COLO829 (cell line): ENCODE data around the gene COL2A1.
"Not testable (repeated sequence)": the region's sequence is repeated elsewhere in the genome, so short reads cannot be mapped to it uniquely, and the experiment has no call there.

Experiments
- DNase-seq: peaks from one replicate; pipeline ENCODE4 v3.0.0; 2012; ENCODE audit warnings: low spot score

COL2A1 gene

DNA sequence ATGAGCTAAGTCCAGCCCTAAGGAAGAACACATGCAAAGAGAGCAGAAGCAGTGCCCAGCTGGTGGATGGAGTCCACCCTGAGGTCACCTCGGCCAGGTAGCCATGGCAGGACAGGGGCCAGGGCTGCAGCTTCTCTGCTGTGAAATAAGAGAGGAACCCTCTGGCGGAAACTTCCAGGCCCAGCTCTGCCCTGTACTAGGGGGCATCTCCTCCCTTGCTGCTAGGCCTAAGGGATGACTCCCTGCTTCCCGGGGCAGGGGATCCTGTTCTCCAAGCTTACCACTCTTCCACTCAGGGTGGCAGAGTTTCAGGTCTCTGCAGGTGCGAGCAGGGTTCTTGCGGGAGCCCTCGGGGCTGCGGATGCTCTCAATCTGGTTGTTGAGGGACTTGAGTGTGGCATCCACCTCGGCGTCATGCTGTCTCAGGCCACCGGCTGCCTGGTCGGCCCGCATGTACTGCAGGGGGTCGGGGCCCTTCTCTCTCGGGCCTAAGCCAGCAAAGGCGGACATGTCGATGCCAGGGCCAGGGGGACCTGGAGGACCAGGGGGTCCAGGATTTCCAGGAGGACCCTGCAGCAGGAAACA, 29.1 kb downstream of the COL2A1 start:
- no peak for DNase-seq

DNA sequence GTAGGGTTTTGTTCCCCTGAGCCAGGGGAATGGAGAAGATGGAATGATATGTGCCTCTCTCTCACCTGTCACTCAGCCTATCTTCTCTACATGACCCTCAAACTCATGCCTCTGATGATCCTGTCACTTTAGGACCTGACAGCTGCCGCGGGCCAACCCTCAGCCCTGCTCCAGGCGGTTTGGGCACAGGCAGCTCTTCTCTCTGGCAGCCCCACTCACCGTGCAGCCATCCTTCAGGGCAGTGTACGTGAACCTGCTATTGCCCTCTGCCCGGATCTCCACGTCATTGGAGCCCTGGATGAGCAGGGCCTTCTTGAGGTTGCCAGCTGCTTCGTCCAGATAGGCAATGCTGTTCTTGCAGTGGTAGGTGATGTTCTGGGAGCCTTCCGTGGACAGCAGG, 30.4 kb downstream of the COL2A1 start:
- DNase-seq, result no peak

- DNase-seq, result no peak
Measured at GRCh38 chr12:47972895-47973294, 31.4 kb downstream of the COL2A1 start.

- DNase-seq, result no peak
Measured at GRCh38 chr12:47970843-47971242, 33.4 kb downstream of the COL2A1 start.

GRCh38 chr12:47969845-47970244, 34.4 kb downstream of the COL2A1 start:
- DNase-seq, result no peak

DNA sequence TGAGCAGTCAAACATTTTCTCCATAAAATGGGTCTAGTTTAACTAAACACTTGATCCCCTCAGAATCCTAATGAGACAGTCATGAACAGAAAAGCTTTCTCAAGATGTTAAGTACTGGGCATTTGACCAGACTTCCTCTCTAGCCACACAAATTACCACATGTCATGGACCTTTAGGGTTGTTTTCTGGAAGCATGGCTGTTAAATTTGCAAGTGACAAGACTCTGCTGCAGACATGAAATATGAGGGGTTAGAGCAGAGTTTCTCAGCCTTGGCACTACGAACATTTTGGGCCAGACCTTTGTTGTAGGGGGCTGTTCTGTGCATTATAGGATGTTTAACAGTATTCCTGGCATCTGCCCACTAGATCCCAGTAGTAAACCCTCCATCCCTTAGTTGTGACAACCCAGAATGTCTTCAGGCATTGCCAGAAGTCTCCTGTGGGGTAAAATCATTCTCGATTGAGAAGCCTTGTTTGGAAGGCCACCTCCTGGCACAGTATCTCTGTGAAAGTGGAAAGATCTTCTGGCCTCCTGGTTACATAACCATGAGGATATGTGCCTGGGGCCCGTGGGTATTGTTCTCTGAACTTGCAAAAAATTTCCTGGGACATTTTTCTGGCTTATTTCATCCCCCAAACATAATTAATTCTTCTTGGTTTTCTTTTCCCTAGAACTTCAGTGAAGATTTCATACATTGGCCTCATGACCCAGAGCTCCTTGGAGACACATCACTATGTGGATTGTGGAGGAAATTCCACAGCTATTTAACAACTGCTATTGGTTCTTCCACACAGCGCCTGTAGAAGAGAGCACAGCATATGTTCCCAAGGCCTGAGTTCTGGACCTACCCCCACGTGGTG, 36.6 kb downstream of the COL2A1 start:
- DNase-seq, result no peak

DNA sequence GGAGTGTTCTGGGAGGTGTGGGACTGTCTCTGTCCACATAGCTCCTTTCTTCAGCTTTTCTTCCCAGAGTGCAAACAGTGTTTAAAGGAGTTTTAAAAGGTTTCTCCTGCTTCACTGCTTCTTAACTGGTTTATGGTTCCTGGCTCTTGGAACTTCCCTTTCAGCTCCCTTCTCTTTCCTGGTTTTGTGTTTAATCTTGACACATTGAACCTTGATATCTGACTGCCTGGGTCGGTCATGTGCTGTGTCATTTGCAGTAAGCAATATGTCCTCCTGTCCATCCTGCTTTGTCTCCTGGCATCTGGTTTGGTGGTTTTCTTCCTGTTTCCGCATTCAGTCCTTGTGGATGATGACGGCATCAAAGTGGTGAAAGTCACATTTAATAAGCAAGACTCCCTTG, 38.7 kb downstream of the COL2A1 start:
- no peak for DNase-seq

GRCh38 chr12:47964106-47964728, 40.1 kb downstream of the COL2A1 start:
- no peak for DNase-seq

GRCh38 chr12:47963340-47964040, 40.8 kb downstream of the COL2A1 start, which contains the start of gene TMEM106C:
Gene TMEM106C, plus strand, starts transcription at chr12:47963596. Its CDS starts 641 bp downstream, at chr12:47964237.
- DNase-seq, result peak; percentile 99

DNA sequence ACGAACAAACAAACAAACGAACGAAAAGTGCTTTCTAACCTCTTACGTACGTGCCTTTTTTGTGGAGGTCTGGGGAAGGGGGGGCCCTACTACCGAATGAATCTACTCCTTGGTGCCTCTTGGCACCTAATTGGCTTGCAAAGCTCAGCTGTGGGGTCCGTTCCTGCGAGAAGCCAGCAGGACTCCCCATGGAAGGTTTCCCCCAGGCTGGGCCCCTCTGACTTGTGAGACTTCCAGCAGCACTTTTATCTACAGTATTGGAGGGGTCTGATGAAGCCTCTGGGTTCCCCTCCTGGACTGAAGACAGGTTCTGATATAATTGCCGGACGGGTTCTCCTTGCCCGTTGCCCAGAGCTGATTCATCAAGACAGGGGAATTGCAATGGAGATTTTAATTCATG, 42.1 kb downstream of the COL2A1 start:
- DNase-seq, result no peak

- DNase-seq, result not testable (repeated sequence)
Measured at GRCh38 chr12:47957671-47958070, 46.6 kb downstream of the COL2A1 start.

- no peak for DNase-seq
Measured at GRCh38 chr12:47955059-47955458, 49.2 kb downstream of the COL2A1 start.

DNA sequence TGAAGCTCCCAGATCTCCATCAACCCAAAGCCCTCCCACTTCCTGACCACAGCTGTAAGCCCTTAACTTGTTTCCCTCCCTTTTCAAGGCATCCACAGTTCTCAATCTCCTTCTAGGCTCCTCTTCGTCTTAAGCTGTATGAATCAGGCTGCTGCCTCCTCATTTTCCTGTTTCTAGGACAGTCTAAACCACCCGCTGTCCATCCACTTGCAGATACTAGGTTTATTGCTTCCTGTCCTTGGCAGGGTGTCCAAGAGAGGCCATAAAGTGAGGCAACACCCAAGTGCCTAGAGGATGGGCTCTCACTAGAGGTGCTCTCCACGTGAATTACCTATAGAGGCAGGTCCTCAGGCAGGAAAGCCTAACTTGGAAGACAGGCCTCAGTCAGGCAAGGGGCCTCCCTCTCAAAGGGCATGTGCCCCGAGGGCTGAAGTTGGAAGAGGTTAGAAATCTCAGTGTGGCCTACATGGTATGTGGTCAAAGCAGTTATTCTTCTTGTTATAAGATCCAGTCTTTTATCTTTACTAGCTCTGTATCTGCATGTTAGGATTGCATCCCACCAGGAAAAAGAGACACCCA, 49.7 kb downstream of the COL2A1 start:
- DNase-seq, result no peak

GRCh38 chr12:47954058-47954457, 50.2 kb downstream of the COL2A1 start:
- no peak for DNase-seq

DNA sequence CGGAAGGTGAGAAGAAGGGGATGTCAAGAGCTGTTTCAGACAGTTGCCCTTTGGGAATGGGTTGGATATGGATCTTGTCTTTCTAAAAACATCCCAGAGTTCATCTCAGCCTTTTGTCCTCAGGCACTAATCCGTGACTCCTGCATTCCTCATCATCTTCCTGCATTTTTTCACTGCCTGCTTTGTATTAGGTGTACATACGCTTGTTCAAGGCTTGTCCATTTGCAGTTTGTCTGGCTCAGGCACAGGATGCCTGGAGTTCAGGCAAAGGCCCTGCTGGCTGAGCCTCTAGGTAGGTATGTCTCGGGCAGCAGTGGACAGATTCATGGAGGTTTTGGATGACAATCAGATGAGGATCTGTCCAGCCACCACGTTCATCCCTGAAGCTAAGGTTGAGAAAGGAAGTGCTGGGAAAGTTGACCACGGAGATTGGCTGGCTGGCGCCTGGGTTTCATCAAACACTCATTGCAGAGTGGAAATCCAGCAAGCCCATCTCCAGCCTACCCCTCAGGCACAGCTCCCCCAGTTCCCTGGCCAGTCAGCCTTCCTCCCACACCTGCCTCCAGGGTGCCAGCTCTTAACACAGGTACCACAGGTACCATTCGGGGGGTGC, 53.3 kb downstream of the COL2A1 start:
- DNase-seq, result no peak

DNA sequence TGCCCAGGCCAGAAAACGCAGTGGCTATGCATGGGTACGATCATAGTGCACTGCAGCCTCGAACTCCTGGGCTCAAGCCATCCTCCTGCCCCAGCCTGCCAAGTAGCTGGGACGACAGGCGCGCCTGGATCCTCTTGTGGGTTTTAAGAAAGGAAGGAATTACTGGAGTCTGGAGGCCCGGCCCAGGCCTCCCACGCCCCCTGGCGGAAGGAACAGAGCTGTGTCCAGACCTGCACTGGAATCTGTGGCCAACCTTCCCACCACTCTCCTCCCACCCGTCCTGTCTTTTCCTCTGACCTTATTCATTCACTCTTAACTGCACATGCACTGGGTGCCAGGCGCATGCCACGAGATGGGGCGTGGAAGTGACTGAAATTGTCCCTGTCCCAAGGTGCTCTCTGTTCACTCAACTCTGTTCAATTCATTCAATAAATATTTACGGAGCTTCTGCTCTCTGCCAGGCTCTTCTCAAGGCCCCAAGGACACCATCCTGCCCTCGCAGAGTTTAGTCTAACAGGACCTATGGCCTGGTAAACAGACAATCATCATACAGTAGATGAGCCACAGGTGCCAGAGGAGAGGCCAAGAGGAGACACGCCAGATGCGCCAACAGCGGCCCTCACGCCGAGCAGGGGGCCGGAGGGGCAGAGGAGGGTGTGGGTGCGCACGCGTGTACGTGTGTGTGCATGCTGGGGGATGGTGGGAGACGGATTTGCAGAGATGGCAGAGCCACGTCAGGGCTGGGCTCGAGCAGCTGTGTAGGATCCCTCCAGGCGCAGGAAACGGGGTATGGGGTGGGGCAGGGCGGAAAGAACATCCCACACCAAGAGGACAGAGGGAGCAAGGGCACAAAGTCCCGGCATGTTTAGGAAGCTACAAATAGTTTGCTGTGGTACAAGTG, 54.6 kb downstream of the COL2A1 start:
- peak; percentile 91 for DNase-seq

GRCh38 chr12:47947341-47947740, 56.9 kb downstream of the COL2A1 start:
- no peak for DNase-seq

GRCh38 chr12:47946413-47947323, 57.6 kb downstream of the COL2A1 start:
- no peak for DNase-seq

DNA sequence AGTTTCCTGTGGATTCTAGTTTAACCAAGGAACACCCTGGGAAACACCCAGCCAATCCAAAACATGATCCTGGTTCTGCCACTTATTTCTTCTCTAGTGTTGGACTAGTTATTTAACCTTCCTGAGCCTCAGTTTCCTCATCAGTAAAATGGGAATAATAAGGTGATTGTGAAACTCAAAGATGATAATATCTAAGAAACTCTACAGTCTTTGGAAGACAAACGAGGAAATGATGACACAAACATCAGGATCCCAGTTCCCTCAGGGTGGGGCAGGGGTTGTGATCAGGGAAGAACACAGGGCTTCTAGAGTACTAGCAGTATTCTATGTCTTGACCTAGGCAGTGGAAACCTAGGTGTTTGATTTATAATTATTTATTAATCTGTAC, 58.9 kb downstream of the COL2A1 start:
- no peak for DNase-seq
